HG03066 (cell line): ENCODE measurements around the gene SPDYC.

ENCODE experiments used
- ATAC-seq: cut with Tn5 transposase; IDR thresholded peaks from one replicate; pipeline ENCODE4 v1.9.1; 2021; ENCODE audit warnings: low read depth; ENCODE audit not compliant: unreplicated experiment

SPDYC gene

DNA sequence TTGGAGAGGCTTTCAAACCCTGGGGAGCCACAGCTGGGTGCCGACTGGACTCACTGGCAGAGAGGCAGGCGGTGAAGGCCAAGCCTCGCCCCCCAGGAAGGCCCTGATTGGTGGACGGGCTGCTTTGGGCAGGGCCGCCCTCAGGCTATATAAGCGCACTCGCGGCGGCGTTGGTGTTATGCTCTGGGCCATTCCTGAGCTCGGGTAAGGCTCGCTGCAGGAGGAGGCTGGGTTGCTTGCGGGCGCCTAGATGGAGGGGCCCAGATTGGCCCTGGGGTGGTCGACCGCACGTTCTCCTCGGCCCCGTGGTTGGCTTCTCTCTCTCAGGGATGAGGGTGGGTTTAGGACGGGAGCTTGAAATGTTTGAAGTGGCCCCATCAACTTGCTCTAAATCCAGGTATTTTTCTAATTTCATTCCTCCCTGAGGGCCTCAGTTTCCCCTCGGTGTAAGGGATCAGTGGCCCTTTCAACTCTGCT, at the start of gene SPDYC:
SPDYC (plus strand) TSS at position 176 of the 477 bp plus-strand sequence. CDS start 1,125 bp downstream, outside the sequence.
- no peak for ATAC-seq

DNA sequence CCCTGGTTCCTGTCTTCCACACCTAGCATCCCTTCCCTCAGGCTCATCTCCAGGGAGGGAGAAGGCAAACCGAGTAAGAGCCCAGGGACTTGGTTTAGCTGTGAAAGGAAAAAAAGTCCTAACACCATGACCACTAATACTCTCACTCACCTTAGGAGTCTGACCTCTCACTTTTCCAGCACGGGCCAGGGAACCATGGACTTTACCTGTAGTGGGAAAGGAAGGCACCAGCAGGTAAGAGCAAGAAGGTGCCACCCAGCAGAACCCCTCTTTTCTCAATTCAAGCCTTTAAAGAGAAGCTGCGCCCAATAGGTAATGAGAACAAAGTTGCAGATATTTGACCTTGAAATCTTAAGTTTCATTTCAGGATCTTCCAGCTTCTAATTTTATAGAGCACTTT, 49.2 kb upstream of the SPDYC start:
- ATAC-seq, result no peak

- no peak for ATAC-seq
Measured at GRCh38 chr11:65121447-65121864, 48.6 kb upstream of the SPDYC start.

DNA sequence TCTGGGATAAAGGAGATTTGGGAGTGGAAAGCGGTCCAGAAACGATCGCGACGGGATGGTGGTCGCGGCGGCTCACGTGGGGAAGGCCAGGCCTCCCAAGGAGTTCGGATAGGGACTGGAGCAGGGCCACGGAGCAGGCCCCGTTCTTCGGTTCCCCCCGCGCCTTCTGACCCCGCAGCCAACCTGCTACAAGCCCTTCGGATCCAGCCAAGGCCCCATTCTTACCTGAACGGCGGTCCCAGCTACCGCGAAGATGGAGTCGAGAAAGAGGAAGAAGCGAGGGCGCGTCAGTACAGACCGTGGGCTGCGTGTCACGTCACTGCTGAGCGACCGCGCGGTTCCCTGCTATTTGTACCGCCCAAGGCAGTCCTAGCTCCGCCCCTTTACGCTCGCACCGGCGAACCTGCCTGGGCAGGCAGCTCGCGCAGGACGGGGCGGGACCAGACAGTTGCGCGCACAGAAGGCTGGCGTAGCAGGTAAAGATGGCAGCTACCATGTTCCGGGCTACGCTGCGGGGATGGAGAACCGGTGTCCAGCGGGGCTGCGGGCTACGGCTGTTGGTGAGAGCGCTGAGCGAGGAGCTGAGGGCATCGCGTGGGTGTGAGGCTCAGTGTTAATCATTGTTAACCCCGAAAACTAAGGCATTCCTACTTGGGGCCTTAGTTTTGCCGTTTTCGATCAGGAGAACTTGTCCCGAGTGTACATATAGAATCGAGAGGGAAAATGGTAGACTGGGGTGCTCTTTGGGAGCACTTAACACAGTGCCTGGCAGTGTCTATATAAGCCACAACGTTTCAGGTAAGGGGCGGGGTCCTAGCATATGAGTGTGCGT, 48.0 kb upstream of the SPDYC start, which contains the start of the genes FAU and MRPL49:
FAU (minus strand) TSS at position 270 of the 832 bp plus-strand sequence. CDS start 321 bp downstream, outside the sequence.
MRPL49 (plus strand) TSS at position 457 of the 832 bp plus-strand sequence; CDS start at position 483, 26 bp downstream.
- ATAC-seq, result peak; percentile 58

DNA sequence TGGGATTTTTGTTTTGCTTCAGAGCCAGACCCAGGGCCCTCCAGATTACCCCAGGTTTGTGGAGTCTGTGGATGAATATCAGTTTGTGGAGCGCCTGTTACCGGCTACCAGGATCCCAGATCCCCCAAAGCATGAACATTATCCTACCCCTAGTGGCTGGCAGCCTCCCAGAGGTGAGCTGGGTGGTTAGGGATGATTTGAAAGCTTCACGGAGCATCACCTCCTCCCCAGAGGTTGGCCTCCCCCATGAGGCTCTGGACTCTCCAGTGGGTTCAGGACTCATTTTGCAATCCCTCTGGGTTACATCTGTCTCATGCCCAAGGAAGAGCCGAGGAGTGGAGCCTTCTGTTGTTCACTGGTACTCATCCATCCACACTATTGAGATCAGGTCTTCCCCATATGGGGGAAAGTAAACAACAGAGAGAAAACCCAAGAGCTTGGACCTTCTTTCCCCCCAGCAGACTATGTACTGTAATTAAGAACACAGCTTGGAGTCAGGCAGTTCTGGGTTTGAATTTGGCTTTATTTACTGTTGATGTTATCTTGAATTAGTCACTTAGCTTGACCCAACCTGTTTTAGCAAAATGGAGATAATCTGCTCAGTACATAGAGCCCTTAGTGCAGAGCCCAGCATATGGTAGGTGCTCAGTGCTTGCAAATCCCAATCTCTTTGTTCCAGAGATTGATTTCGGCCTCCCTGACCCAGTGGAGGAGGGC, 45.4 kb upstream of the SPDYC start:
- no peak for ATAC-seq

DNA sequence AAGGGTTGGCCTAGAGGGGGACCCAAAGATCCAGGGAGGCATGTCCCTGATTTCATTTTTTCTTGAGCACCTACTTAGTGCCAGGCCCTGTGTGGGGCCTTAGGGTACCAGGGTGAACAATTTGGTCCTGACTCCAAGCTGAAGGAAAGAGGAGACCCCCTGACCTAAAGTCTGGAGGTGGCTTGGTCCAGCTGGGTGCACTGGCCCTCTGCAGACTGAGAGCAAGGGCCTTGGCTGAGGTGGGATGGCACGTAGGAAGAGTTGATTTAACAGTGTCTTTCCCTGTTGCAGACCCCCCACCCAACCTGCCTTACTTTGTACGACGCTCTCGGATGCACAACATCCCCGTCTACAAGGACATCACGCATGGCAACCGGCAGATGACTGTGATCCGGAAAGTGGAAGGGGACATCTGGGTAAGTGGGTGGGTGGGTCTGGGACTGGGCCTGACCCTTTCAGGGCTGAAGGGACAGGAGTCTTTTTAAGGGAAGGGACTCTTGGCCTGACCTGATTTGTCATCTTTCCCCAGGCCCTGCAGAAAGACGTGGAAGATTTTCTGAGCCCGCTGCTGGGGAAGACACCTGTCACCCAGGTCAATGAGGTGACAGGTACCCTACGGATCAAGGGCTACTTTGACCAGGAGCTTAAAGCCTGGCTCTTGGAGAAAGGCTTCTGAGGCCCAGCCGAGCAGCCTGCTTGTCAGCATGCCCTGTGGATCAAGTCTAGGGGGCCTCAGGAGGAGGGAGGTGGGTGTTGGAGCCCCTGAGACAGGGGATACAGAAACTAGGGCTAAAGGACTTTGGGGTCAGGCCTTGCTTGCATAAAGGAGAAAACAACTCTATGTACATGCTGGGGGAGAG, 44.6 kb upstream of the SPDYC start:
- no peak for ATAC-seq

- ATAC-seq, result no peak
Measured at GRCh38 chr11:65126624-65127274, 43.3 kb upstream of the SPDYC start.

DNA sequence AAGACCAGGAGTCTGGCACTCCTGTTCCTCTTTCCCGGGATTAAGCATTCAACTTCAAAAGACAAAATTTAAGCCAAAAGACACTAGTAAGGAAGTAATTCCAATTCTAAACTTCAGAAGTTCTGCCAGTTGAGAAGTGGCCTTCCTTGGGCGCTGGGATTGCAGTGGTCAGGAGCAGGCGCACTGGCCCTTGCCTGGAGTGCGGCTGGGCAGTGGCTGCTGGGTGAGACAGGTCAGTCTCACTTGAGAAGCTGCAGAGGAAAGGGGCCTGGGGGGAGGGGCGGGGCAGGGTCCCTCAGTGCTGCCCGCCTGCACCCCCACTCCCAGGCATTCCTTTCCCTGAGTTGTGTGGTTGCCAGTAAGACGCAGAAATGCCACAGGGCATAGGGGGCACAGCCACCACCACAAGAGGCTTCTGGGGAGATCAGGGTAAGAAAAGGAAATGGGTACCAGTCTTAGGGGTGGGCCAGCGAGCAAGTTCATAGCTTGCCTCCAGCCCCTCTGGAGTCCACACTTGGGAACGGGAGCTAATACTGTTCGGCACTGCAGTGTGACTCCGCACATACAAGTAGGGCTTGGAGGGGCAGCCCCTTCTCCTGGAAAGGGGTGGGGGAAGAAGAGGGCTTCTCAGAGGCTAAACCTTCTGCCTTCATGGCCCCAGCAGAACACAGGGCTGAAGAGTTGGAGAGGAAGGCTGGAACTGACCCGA, 42.4 kb upstream of the SPDYC start:
- no peak for ATAC-seq

DNA sequence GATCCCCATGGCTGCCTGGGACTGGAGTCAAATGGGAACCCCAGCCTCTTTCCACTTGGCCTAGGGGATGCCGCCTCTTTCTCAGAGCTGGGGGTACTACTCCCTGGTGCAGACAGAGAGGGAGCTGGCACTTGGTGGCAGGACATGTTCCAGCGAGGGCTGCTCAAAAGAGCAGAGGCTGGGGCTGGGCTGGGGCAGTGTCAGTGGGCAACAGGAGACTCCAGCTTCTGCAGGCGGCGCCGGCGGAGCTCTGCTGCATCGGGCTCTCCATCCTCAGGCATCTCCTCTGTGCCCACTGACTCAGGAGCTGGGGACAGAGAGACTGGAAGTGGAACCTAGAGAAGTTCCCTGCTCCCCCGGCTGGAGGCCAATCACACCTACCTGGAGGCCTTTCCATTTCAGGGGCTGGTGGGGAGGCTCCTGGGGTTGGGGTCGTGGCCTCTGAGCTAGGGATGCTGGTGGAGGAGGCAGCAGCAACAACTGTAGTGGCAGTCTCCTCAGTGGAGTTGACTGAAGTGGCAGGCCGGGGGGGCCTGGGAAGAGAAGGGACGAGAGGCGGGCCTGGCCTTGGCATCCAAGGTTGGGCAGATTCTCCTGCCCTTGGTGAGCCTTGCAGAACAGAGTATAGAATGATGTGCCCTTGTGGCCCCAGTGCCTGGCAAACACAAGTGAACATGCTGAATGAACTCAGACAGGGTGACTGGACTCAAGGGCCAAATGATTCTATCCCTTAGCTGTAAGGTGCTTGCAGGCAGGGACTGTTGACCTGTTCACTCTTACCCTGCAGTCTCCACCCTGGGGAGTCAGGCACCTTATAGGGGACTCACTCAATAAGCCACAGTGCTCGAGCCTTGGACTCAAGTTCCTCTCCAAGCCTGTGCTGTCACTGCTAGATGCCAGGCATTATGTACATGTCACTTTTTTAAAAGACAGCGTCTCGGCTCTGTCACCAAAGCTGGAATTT, 41.6 kb upstream of the SPDYC start:
- ATAC-seq, result no peak

- no peak for ATAC-seq
Measured at GRCh38 chr11:65129649-65130441, 40.2 kb upstream of the SPDYC start.

DNA sequence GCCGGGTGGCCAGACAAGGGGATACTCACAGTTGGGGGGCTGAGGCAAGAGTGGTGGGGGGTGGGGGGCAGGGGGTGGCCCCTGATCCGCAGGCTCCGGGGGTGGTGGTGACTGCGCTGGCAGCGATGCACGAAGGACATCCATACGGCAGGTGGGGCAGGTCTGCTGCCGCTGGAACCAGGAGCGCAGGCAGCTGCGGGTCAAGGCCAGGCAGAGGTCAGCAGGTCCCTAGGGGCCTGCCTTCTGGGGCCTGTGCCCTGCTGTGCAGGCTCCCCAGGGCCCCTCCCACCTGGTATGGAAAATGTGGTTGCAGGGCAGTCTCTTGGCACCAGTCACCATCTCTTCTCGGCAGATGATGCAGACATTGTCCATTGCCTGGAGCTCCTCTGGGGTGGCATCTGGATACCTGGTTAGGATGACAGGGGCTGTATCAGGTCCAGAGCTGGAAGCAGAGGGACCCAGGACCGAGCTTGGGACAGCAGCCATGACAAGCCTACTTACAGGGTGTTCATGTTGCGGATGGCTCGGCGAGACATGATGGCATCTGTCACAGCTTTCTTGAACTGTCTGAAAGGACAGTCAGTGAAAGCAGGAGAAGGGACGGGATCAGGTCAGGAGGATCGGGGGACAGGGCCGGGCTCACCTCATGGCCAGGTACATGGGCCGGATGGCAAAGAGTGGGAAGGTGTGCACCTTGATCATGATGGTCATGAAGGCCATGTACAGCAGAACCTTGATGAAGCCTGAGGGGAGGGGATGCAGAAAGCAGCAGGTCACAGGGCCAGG, 39.2 kb upstream of the SPDYC start:
- no peak for ATAC-seq

- no peak for ATAC-seq
Measured at GRCh38 chr11:65131417-65131776, 38.6 kb upstream of the SPDYC start.

DNA sequence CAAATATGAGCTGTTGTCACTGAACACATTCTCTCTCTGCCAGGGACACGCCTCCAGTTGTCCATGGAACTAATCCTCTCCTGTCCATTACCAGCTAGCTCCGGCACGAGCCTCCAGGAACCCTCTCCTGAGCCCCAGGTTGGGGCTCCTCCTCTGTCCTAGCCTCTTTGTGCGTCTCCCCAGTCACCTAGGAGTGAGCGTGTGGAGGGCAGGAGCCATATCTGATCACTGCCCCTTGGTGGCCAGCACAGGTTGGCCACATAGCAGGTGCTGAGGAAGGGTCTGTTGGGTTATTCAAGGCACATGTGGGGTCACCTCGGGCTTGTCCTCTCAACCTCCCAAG, 38.2 kb upstream of the SPDYC start:
- no peak for ATAC-seq

DNA sequence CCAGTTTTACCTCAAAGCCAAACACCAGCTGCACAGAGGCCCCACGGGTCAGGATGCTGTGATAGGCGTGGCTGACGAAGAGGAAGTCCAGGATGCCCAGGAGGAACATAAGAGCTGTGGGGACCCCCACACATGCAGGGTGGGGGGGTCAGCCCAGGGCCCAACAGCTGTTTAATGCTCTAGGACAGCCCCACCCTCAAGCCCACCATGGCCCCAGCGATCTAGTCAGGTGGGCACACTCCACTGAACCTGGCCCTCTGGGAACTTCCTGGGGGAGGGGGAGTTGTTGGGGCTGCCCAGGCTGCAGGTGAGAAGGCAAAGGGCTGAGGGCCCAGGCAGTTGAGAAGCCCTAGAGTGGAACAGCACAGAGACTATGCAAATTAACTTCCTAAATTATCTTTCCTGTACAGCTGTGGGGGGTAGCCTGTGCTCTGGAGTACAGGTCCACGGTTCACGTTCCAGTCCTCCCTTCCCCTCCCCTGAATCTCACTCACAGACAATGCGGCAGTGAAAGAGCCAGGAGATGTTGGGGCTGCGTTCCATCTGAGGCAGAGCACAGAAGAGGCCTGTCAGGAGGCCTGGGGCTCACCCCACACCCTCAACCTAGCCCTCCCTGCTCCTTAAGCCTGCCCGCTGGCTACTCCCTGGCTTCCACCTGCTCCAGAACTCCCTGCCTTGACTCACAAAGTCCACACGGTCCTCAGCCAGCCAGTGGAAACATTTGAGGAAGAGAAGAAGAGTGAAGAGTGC, 37.6 kb upstream of the SPDYC start:
- peak; percentile 45 for ATAC-seq

- no peak for ATAC-seq
Measured at GRCh38 chr11:65132988-65133700, 36.9 kb upstream of the SPDYC start.

GRCh38 chr11:65133724-65134123, 36.3 kb upstream of the SPDYC start:
- ATAC-seq, result no peak
